Hindlimb muscle (tissue), 1 donor: ENCODE data around the gene INPP5A. TPM values are rescaled to one million over a fixed set of nuclear protein-coding genes. Genes with fewer than 3 reads are reported as not detected.
"Not testable (repeated sequence)": the region's sequence is repeated elsewhere in the genome, so short reads cannot be mapped to it uniquely, and the experiment has no call there.

ENCODE experiments used
- DNase-seq: peaks from one replicate; pipeline ENCODE4 v3.0.0-alpha.2; 2013
- polyA plus RNA-seq: library from polyadenylated mRNA; unstranded; fragments of 120-200 nt; gene quantifications from one replicate; pipeline ENCODE4 v1.2.1, GENCODE V29; 2013; ENCODE audit not compliant: insufficient read length

INPP5A gene
- polyA plus RNA-seq, 1 donor, result 57.4 TPM

- DNase-seq, result no peak
Measured at GRCh38 chr10:132808383-132809231, 271.0 kb downstream of the INPP5A start.

- no peak for DNase-seq
Measured at GRCh38 chr10:132809232-132810140, 271.9 kb downstream of the INPP5A start.

- DNase-seq, result no peak
Measured at GRCh38 chr10:132810141-132810806, 272.7 kb downstream of the INPP5A start.

GRCh38 chr10:132810807-132811700, 273.5 kb downstream of the INPP5A start:
- DNase-seq, result no peak

- DNase-seq, result no peak
Measured at GRCh38 chr10:132811891-132812481, 274.4 kb downstream of the INPP5A start.

GRCh38 chr10:132812520-132812919, 274.9 kb downstream of the INPP5A start:
- DNase-seq, result no peak

GRCh38 chr10:132813001-132813401, 275.4 kb downstream of the INPP5A start:
- DNase-seq, result no peak

- DNase-seq, result no peak
Measured at GRCh38 chr10:132813560-132814468, 276.2 kb downstream of the INPP5A start.

- no peak for DNase-seq
Measured at GRCh38 chr10:132814469-132814856, 276.9 kb downstream of the INPP5A start.

GRCh38 chr10:132815168-132815857, 277.7 kb downstream of the INPP5A start:
- DNase-seq, result no peak

- no peak for DNase-seq
Measured at GRCh38 chr10:132816718-132817117, 279.1 kb downstream of the INPP5A start.

GRCh38 chr10:132817701-132818211, 280.2 kb downstream of the INPP5A start:
- no peak for DNase-seq

- no peak for DNase-seq
Measured at GRCh38 chr10:132820056-132820455, 282.5 kb downstream of the INPP5A start.

- DNase-seq, result not testable (repeated sequence)
Measured at GRCh38 chr10:132825783-132826523, 288.4 kb downstream of the INPP5A start.

- no peak for DNase-seq
Measured at GRCh38 chr10:132826524-132827422, 289.2 kb downstream of the INPP5A start.

- DNase-seq, result no peak
Measured at GRCh38 chr10:132827423-132827789, 289.8 kb downstream of the INPP5A start.

- DNase-seq, result no peak
Measured at GRCh38 chr10:132827861-132828539, 290.4 kb downstream of the INPP5A start.
